Measurements from ENCODE around the gene TSC2. TPM values are rescaled to one million over a fixed set of nuclear protein-coding genes. Genes with fewer than 3 reads are reported as not detected.
"Not testable (repeated sequence)": the region's sequence is repeated elsewhere in the genome, so short reads cannot be mapped to it uniquely, and the experiment has no call there.

TSC2 gene
- total RNA-seq, 2 experiments from 2014 or later, result 101 to 115 TPM

DNA sequence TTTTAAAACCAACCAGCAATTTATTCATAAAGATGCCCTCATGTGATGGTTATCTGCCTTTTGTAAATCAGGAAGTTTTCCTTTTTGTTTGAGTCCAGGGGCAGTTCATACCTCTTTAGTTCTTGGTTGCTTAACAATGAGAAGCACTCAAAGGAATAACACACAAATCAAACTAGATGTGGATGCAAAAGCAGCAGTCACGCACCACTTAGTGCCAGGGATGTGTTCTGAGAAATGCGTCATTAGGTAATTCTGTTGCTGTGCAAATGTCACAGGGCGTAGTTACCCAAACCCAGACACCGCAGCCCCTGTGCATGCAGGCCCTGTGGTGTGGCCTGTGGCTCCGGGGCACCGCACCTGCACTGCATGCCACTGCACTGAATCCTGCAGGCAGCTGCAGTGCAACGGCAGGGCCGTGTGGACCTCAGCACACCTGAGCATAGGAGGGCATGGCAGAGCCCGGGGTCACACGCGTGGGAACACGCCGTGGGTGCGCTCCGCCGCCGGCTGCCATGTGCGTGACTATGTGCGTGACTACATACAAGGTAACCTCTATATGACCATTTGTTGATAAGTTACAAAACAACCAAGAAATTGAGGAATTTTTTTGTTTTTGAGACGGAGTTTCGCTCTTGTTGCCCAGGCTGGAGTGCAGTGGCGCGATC, 48.3 kb downstream of the TSC2 start:
- DNase-seq, result no peak
- Mint-ChIP-seq H3K27ac (no peak overlapping the region), H3K27me3 (no peaks in the 10 kb centered on the region), H3K9me3 (ENCODE audit: low read depth) (no peaks in the 10 kb centered on the region), H3K4me3 (no peak overlapping the region), H3K36me3 (no peaks in the 10 kb centered on the region), H3K4me1 (no peaks in the 10 kb centered on the region)
- CTCF ChIA-PET, result no interaction called here
- no peak for ATAC-seq

GRCh38 chr16:2096853-2097595, 49.2 kb downstream of the TSC2 start:
- no peak overlapping the region for H3K27ac Mint-ChIP-seq
- no peaks in the 10 kb centered on the region for H3K4me1 Mint-ChIP-seq
- peaks cover 2% of the 10 kb centered on the region for H3K36me3 Mint-ChIP-seq
- no peaks in the 10 kb centered on the region for H3K27me3 Mint-ChIP-seq
- H3K4me3 Mint-ChIP-seq, result no peak overlapping the region
- CTCF ChIA-PET, result no interaction called here
- no peaks in the 10 kb centered on the region for H3K9me3 Mint-ChIP-seq (ENCODE audit: low read depth)
- ATAC-seq, result no peak
- DNase-seq, result no peak

DNA sequence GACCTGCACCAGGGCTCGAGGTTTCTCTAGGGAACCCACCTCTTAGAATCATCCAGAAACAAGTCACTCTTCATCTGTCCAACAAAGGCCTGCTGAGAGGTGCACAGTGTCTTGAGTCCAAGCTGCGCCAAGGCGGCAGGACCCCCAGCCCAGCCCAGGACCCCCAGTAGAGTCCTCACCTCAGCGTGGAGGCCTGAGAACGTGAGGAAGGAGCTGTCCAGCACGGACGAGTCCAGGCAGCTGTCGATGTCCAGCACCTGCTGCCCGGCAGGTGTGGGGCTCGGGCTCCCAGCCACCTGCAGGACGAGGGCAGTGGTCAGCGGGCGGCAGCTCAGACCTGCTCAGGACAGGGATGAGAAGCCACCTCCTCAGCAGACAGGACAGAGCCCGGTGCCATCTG, 49.9 kb downstream of the TSC2 start:
- H3K4me3 Mint-ChIP-seq; H3K36me3 Mint-ChIP-seq; H3K9me3 Mint-ChIP-seq (ENCODE audit: low read depth); ATAC-seq; DNase-seq; H3K4me1 Mint-ChIP-seq; H3K27ac Mint-ChIP-seq; H3K27me3 Mint-ChIP-seq; CTCF ChIA-PET: not testable (repeated sequence)

DNA sequence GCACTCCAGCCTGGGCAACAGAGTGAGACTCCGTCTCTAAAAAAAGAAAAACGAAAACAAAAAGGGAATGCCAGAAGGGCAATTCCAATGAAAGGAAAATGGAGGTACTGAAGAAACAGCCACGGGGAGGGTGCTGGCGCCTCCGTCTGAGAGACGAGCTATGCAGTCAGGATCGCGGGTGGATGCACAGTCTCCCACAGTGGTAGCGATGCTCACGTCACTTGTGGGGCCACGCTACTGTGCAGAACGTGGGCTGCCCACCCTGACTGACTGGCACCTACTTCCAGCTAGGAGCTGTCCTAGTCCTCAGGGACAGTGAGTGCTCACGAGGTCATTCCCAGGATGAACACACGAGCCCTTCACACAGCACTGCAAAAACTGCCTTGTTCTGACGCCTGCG, 53.8 kb downstream of the TSC2 start:
- CTCF ChIA-PET; H3K27me3 Mint-ChIP-seq; H3K36me3 Mint-ChIP-seq; DNase-seq; H3K9me3 Mint-ChIP-seq (ENCODE audit: low read depth); H3K4me3 Mint-ChIP-seq; H3K27ac Mint-ChIP-seq; H3K4me1 Mint-ChIP-seq; ATAC-seq: not testable (repeated sequence)

- Mint-ChIP-seq H3K9me3 (ENCODE audit: low read depth) (no peaks in the 10 kb centered on the region), H3K27me3 (no peaks in the 10 kb centered on the region), H3K4me3 (no peak overlapping the region), H3K4me1 (no peaks in the 10 kb centered on the region), H3K36me3 (peaks cover 2% of the 10 kb centered on the region), H3K27ac (no peak overlapping the region)
- no peak for ATAC-seq
- CTCF ChIA-PET, result no interaction called here
- no peak for DNase-seq
Measured at GRCh38 chr16:2102471-2102870, 54.7 kb downstream of the TSC2 start.

DNA sequence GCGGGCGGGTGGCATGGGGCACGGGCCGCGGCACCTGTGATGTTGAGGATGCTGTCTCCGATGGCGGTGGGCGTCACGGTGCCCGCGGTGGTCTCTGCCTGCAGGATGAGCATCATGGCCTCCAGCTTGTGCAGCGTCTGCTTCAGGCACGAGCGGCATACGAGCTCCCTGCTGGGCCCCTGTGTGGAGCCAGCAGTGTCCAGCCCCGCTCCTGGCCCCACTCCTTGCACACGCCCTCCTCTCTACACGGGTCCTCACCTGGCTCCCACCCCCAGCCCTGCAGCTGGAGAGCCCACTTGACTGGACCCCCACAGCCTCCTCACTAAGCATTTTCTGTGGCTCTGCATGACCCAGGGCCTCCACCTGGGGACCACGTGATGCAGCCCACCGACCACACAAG, 56.7 kb downstream of the TSC2 start:
- CTCF ChIA-PET; H3K9me3 Mint-ChIP-seq (ENCODE audit: low read depth); H3K27me3 Mint-ChIP-seq; DNase-seq; H3K4me3 Mint-ChIP-seq; H3K4me1 Mint-ChIP-seq; H3K36me3 Mint-ChIP-seq; ATAC-seq; H3K27ac Mint-ChIP-seq: not testable (repeated sequence)

DNA sequence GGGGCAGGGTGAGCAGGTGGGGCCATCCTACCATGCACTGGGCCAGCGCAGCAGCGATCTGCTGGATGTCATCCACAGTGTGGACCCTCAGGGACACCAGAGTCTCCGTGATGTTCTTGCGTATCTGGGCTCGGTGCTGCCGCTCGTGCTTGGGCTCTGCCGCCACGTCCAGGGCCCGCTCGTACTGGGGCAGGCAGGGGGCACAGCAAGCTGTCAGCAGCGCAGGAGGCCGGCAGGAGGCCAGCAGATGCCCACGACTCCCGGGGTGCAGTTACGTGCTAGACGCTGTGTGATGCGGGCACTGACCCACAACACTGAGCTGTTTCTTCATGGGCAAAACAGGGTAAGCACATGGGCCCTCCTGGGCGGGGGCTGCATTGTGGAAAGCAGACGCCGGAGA, 57.5 kb downstream of the TSC2 start:
- DNase-seq; H3K9me3 Mint-ChIP-seq (ENCODE audit: low read depth); H3K36me3 Mint-ChIP-seq; H3K4me3 Mint-ChIP-seq; H3K4me1 Mint-ChIP-seq; CTCF ChIA-PET; H3K27ac Mint-ChIP-seq; H3K27me3 Mint-ChIP-seq; ATAC-seq: not testable (repeated sequence)

DNA sequence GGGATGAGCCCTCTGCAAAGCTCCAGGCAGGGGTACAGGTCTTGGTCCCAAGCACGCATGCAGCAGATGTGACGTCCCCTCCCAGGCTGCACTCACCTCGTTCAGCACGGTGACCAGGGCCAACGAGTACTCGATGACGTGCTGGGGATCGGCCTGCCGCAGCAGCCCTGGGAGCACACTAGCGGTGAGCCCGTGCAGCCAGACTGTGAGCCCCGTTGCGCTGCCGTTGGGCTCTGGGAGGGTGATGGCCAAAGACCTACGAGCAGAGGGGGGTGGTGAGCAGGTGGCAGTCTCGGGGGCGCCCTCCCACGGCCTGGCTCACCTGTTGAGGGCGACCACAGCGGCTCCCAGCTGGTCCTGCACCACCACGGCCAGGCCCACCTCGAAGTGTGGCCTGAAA, 58.0 kb downstream of the TSC2 start:
- H3K9me3 Mint-ChIP-seq (ENCODE audit: low read depth); H3K27me3 Mint-ChIP-seq; H3K27ac Mint-ChIP-seq; ATAC-seq; H3K4me3 Mint-ChIP-seq; DNase-seq; CTCF ChIA-PET; H3K36me3 Mint-ChIP-seq; H3K4me1 Mint-ChIP-seq: not testable (repeated sequence)

DNA sequence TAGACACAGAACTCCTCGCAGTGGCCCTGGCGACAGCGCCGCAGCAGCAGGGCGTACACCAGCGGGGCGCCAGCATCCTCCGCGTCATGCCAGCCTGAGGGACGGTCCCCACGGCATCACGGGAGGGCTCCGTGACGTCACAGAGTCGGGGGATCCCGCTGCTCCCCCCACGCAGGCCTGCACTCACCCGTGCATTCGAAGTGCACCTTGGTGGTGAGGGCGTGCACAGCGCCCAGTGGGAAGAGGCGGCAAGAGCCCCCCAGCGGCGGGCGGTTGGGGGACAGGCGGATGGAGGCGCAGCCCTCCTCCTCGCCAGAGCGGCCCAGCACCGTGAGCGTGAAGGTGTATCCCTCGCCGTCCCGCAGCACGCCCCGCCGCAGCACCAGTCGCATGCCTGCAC, 58.4 kb downstream of the TSC2 start:
- H3K4me1 Mint-ChIP-seq, result not testable (repeated sequence)

DNA sequence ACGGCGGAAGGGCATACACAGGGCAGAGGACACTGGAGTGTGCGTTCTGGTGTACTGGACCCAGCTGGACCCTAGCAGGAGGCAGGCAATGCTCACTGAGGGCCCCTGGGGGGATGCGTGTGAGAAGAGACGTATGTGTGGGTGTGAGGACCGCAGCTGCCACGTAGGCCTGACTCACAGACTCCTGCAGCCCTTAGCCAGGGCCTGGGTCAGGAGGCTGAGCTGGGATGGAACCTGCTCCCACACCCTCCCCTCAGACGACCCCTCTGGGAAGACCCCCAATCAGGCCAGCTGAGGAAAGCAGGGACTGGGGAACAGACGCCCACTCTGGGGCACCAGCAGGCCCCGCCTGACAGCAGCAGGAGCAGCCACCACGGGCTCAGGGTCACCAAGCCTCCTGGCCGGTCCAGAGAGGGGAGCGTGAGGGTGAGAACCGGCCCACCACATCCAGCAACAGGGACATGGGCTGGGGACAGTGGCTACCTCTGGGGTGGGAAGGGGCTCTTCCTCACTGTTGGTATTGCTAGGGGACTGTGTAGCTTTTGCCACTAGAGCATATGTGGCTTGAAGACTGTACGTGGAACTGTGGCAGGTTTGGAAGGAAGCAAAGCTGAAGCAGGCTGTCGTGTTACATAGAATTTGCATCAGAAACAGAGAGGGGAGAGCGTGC, 59.5 kb downstream of the TSC2 start:
- H3K4me1 Mint-ChIP-seq; H3K27ac Mint-ChIP-seq; ATAC-seq; H3K9me3 Mint-ChIP-seq (ENCODE audit: low read depth); DNase-seq; H3K4me3 Mint-ChIP-seq; H3K36me3 Mint-ChIP-seq; CTCF ChIA-PET; H3K27me3 Mint-ChIP-seq: not testable (repeated sequence)

More for the DNA sequence above, 58.4 kb downstream of the TSC2 start:
- H3K36me3 Mint-ChIP-seq; H3K27ac Mint-ChIP-seq; H3K9me3 Mint-ChIP-seq (ENCODE audit: low read depth); H3K4me3 Mint-ChIP-seq; ATAC-seq; H3K27me3 Mint-ChIP-seq; DNase-seq; CTCF ChIA-PET: not testable (repeated sequence)

DNA sequence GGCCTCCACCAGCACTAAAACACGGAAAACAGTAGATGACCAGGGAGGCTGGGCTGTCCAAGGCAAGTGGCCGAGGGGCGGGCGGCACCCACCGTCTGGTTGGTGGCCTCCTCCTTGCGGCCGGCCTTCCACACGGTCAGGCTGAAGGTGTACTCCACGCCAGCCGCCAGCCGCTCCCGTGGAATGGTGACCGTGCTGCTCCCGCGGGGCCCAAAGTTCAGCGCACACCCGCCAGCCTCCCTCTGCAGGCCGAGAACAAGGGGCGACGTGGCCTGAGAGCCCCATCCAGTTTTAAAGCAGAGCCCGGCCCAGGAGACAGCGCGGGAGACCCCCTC, 60.0 kb downstream of the TSC2 start:
- H3K4me1 Mint-ChIP-seq; H3K27ac Mint-ChIP-seq; CTCF ChIA-PET; H3K9me3 Mint-ChIP-seq (ENCODE audit: low read depth); H3K27me3 Mint-ChIP-seq; H3K4me3 Mint-ChIP-seq; H3K36me3 Mint-ChIP-seq; DNase-seq; ATAC-seq: not testable (repeated sequence)

- CTCF ChIA-PET; H3K9me3 Mint-ChIP-seq (ENCODE audit: low read depth); H3K27me3 Mint-ChIP-seq; H3K36me3 Mint-ChIP-seq; H3K27ac Mint-ChIP-seq; H3K4me3 Mint-ChIP-seq; ATAC-seq; H3K4me1 Mint-ChIP-seq; DNase-seq: not testable (repeated sequence)
Measured at GRCh38 chr16:2108446-2109270, 60.9 kb downstream of the TSC2 start.

GRCh38 chr16:2109271-2109580, 61.4 kb downstream of the TSC2 start:
- H3K27ac Mint-ChIP-seq; H3K36me3 Mint-ChIP-seq; DNase-seq; H3K9me3 Mint-ChIP-seq (ENCODE audit: low read depth); H3K4me3 Mint-ChIP-seq; ATAC-seq; CTCF ChIA-PET; H3K4me1 Mint-ChIP-seq; H3K27me3 Mint-ChIP-seq: not testable (repeated sequence)

- H3K4me3 Mint-ChIP-seq; H3K27me3 Mint-ChIP-seq; H3K27ac Mint-ChIP-seq; H3K36me3 Mint-ChIP-seq; CTCF ChIA-PET; ATAC-seq; DNase-seq; H3K4me1 Mint-ChIP-seq; H3K9me3 Mint-ChIP-seq (ENCODE audit: low read depth): not testable (repeated sequence)
Measured at GRCh38 chr16:2109872-2110271, 62.1 kb downstream of the TSC2 start.

All from activated CD8-positive, alpha-beta memory T cell treated with anti-CD3 and anti-CD28 coated beads, Interleukin-2, amount 10 ng/mL, durations not matched to agents 7 days and 5 days (primary cell).